HG02588 (cell line): ENCODE data around the gene SLIT1.

Source experiments
- ATAC-seq: cut with Tn5 transposase; IDR thresholded peaks from one replicate; pipeline ENCODE4 v1.9.1; 2021; ENCODE audit warnings: mild to moderate bottlenecking, moderate library complexity; ENCODE audit not compliant: unreplicated experiment

SLIT1 gene

GRCh38 chr10:97185326-97186058, at the start of gene SLIT1:
Gene SLIT1 (minus strand): TSS chr10:97185959. CDS start chr10:97185674, 285 bp downstream.
- ATAC-seq: no peak

GRCh38 chr10:97235353-97235752, 49.6 kb upstream of the SLIT1 start:
- ATAC-seq: no peak

GRCh38 chr10:97234400-97234799, 48.6 kb upstream of the SLIT1 start:
- no peak for ATAC-seq

GRCh38 chr10:97230146-97230545, 44.4 kb upstream of the SLIT1 start:
- no peak for ATAC-seq

- no peak for ATAC-seq
These were observed 43.7 kb upstream of the SLIT1 start for GRCh38 chr10:97229322-97230015.

GRCh38 chr10:97228775-97229157, 43.0 kb upstream of the SLIT1 start:
- ATAC-seq: no peak

GRCh38 chr10:97228130-97228774, 42.5 kb upstream of the SLIT1 start:
- ATAC-seq: no peak

GRCh38 chr10:97226398-97226797, 40.6 kb upstream of the SLIT1 start:
- no peak for ATAC-seq

- ATAC-seq: no peak
These were observed 39.0 kb upstream of the SLIT1 start for GRCh38 chr10:97224483-97225435.

- no peak for ATAC-seq
These were observed 36.7 kb upstream of the SLIT1 start for GRCh38 chr10:97222326-97222961.

GRCh38 chr10:97220355-97220754, 34.6 kb upstream of the SLIT1 start:
- ATAC-seq: no peak

GRCh38 chr10:97217299-97217698, 31.5 kb upstream of the SLIT1 start:
- ATAC-seq: no peak

GRCh38 chr10:97215619-97216260, 30.0 kb upstream of the SLIT1 start:
- ATAC-seq: no peak

GRCh38 chr10:97213431-97213830, 27.7 kb upstream of the SLIT1 start:
- no peak for ATAC-seq

GRCh38 chr10:97211229-97211628, 25.5 kb upstream of the SLIT1 start:
- no peak for ATAC-seq

GRCh38 chr10:97210543-97210960, 24.8 kb upstream of the SLIT1 start:
- ATAC-seq: no peak

- ATAC-seq: no peak
These were observed 22.1 kb upstream of the SLIT1 start for GRCh38 chr10:97207756-97208346.

GRCh38 chr10:97207131-97207530, 21.4 kb upstream of the SLIT1 start:
- ATAC-seq: no peak
